Colon (tissue), 2 donors: ENCODE results near the gene RAB8B.
"Not testable (repeated sequence)": the region's sequence is repeated elsewhere in the genome, so short reads cannot be mapped to it uniquely, and the experiment has no call there.

Experiments used
- FAIRE-seq: peaks from 2 replicates; lab custom pipeline; 2012; peaks lifted over from hg19 to GRCh38; lab: Jason Lieb, UNC
- donor health status: control.
- donor health status: control.

The RAB8B gene

GRCh38 chr15:63210151-63211091, 21.0 kb downstream of the RAB8B start:
- no peak for FAIRE-seq

GRCh38 chr15:63211092-63211490, 21.7 kb downstream of the RAB8B start:
- FAIRE-seq, result no peak

DNA sequence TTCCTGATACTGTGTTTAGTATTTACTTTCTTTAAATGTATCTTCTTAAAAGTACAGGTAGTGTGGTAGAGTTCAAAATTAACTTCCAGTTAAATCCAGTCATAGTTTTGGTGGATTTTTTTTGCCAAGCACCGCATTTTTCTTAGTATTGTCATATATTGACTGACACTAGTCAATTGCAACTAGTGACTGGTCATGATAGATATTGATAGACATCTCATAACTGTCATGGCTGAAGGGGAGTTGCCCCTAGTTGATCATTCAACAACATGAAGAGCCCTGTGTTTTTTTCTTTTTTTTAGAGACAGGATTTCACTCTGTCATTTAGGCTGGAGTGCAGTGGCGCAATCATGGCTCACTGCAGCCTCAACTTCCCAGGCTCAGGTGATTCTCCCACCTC, 22.1 kb downstream of the RAB8B start:
- no peak for FAIRE-seq

DNA sequence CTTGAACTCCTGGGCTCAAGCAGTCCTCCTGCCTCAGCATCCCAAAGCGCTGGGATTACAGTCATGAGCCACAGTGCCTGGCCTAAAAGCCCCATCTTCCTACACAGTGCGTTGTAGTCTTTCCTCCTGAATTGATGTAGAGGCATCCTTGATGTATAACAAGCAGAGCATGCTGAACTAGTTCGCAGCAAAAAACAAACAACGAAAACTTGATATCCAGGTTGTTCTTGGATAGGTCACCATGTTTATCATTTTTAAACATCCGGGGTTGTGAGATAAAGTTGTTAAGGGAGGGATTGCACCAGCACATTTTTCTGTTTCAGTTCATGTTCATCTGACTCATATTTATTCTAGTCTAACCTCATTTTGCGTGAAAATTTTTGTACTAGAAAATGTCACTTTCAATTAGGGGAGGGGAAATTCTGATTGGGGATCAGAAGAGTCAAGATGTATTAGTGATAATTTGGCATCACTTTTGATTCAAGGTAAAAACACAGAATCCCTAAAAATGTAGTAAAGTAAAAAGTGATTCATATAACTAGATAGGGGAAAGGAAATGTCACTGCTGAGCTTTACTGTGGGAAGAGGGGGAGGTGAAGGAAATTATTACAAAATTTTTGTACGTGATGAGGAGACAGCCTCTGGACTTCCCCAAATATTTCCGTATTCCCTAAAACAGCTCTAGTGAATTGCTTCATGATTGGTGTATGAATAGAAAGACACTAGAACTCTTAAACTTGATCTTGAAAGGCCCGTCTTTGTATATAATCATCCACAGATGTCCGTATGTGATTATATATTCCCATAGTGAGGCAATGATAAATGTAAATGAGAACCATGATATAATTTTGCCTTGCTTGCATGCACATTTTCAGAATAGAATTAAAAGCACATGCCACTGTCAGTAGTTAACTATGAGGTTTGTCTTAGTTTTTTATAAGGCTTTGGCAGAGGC, 22.9 kb downstream of the RAB8B start:
- FAIRE-seq, result no peak

DNA sequence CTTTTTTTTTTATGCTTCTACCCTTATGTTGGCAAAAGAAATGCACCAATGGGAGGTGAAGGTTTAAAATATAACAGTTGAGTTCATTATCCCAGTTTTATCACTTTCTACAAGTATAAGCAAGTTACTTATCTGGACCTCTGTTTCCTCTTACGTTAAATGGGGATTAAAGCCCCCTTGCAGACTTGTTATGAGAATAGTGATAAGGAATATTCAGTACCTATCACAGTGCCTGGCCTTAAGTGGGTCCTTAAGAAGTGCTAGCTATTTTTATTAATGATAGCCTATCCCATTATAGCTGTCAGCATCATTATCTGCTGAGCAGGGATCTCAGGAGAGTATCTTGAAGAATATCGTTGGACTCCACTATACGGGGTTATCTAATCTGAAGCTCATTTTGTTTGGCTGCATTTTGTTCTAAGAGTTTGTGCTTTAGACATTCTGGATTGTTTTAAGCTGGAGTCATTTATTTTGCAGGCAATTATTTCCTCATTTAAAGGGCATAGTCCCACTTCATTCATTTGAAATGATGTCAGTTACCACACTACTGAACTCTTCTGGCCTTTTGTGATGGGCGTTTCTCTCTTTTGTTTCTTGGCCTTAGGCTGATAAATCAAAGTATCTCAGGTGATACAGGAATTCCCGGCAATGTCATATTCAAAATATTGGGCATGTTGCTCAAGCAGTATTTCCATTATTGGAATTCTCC, 28.8 kb downstream of the RAB8B start:
- no peak for FAIRE-seq

- no peak for FAIRE-seq
Measured at GRCh38 chr15:63219196-63219710, 29.8 kb downstream of the RAB8B start.

DNA sequence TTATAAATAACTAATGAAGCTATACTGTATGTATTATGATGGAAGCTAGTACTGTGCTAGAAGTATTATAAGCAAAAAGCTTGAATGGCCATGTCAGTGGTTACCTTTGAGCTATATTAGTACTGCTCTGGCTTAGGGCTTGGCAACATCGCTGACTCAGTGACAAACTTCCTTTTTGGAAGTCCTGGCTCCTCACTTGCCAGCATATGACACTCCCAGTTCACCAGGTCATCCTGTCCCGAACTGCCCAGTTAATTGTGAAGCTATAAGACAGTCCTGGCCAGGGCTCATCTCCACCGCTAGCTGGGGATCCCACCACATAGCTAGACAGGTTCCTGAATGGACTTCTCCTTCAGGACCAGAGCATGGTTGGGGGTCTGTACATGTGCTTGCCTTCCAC, 31.9 kb downstream of the RAB8B start:
- FAIRE-seq, result no peak

DNA sequence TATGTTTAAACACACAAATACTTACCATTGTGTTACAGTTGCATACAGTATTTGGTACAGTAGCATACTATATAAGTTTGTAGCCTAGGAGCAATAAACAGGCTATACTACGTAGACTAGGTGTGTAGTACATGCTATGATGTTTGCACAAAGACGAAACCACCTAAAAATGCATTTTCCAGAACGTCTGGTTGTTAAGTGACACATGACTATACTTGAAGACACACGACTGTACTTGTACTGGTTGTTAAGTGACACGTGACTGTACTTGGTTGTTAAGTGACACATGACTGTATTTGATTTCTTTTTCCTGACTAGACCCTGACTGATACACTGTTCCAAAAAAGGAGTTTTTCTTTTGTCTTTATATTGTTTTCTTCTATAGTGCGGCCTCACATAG, 34.1 kb downstream of the RAB8B start:
- no peak for FAIRE-seq

- FAIRE-seq, result no peak
Measured at GRCh38 chr15:63225381-63225780, 36.0 kb downstream of the RAB8B start.

GRCh38 chr15:63226155-63226883, 36.9 kb downstream of the RAB8B start:
- FAIRE-seq, result no peak

- FAIRE-seq, result no peak
Measured at GRCh38 chr15:63226966-63227401, 37.6 kb downstream of the RAB8B start.

DNA sequence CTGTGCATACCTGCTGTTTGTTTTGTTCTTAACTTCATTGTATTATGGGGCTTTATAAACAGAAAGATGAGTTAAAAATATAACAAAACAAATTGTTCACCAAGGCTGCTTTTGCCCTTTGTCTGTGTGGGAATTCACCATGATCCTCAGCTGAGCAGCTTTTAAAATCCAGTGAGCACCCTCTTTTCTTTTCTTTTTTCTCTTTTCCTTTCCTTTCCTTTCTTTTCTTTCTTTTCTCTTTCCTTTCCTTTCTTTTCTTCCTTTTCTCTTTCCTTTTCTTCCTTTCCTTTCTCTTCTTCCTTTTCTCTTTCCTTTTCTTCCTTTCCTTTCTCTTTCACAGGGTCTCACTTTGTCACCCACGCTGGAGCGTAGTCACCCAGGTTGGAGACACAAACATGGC, 38.3 kb downstream of the RAB8B start:
- FAIRE-seq, result no peak

- FAIRE-seq, result no peak
Measured at GRCh38 chr15:63231206-63231605, 41.8 kb downstream of the RAB8B start.

DNA sequence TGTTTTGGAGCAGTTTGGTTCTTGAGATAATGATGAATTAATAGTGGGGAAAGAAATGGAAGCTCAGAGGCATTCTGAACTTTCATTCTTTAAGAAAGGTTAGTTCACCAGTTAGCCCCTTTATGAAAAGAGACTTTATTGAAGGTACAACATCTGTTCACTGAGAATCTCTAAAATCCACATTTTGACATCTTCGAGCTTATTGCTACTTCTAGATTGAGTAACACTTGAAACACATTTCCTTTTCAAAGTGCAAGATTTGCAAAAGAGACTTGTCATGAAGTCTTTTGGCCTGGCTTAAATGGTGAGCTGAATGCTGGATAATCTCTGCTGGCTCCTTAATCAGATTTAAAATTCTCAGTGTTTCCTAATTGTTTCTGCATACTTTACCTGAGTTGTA, 42.3 kb downstream of the RAB8B start:
- FAIRE-seq, result no peak

- FAIRE-seq, result no peak
Measured at GRCh38 chr15:63232405-63232804, 43.0 kb downstream of the RAB8B start.

- FAIRE-seq, result no peak
Measured at GRCh38 chr15:63232943-63233342, 43.5 kb downstream of the RAB8B start.

GRCh38 chr15:63233667-63234423, 44.4 kb downstream of the RAB8B start:
- FAIRE-seq, result no peak

DNA sequence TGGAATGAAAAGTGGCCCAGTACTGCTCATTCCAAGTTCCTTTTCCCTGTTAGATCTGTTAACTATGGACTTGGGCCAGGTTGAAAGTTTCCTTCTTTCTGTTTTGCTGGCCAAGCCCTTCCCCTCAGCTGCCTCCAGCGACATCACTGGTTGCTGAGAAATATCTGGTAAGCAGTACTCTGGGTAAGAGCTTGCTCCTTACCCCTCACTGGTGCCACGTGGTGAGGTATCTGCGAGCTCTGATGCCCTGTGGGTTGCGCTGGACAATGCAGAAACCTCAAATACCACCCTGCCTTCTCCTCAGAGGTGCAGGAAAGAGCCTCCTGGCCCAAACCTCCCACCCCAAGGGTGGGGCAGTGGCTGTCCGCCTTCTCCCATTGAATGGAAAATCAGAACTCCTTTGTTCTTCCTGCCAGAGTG, 45.1 kb downstream of the RAB8B start:
- no peak for FAIRE-seq

DNA sequence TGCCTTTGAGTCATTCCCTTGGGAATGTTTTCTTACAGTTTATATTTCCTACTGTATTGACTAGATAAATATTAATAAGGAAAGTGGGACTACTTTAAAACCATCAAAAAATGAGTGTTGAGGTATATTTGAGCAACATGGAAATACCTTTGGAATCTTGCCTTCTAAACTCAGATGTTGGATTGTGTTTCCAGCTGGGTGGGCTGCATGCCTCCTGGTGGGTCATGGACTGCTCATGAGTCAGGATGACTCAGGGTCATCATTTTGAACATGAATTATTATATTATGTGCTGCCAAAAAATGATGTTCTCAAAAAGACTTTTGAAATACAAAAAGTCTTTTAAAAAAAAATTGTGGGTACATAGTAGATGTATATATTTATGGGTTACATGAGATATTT, 46.9 kb downstream of the RAB8B start:
- no peak for FAIRE-seq

DNA sequence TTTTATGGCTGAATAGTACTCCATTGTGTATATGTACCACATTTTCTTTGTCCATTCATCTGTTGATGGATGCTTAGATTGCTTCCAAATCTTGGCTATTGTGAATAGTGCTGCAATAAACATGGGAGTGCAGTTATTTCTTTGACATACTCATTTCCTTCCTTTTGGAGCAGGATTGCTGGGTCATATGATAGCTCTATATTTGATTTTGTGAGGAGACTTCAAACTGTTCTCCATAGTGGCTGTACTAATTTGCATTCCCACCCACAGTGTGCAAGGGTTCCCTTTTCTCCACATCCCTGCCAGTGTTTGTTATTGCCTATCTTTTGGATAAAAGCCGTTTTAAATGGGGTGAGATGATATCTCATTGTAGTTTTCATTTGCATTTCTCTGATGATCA, 47.7 kb downstream of the RAB8B start:
- not testable (repeated sequence) for FAIRE-seq

- no peak for FAIRE-seq
Measured at GRCh38 chr15:63238171-63238570, 48.8 kb downstream of the RAB8B start.
